OCI-LY7 (cell line): ENCODE data around the gene TRAIP. TPM values are rescaled to one million over a fixed set of nuclear protein-coding genes. Genes with fewer than 3 reads are reported as not detected.

Experiments
- BruUV-seq: library from RNA; stranded (reverse); fragments of 400-500 nt; replicated peaks from 2 replicates; lab custom pipeline; 2021; lab: Mats Ljungman, UMichigan
- CTCF ChIA-PET: fragments of 300-600 bp; sonication (Branson Sonifier 250); formaldehyde crosslinking; loops from one replicate; lab custom pipeline; 2022; ENCODE audit warnings: antibody characterized with exemption; ENCODE audit not compliant: unreplicated experiment; lab: Charles Lee
- POLR2A ChIA-PET: fragments of 300-600 bp; sonication (Branson Sonifier 250); formaldehyde crosslinking; loops from one replicate; lab custom pipeline; 2022; ENCODE audit warnings: antibody characterized with exemption; lab: Charles Lee
- DNase-seq: peaks from one replicate; pipeline ENCODE4 v3.0.0-alpha.2; 2015; ENCODE audit warnings: low spot score
- H2AFZ ChIP-seq: fragments of 200-600 bp; sonication (generic), shearing (Covaris generic); 2 replicates; pipeline ENCODE4 v1.6.1; 2014; ENCODE audit warnings: mild to moderate bottlenecking, antibody characterized with exemption, low read length, moderate library complexity
- H3K27ac ChIP-seq: fragments of 200-600 bp; sonication (generic); 2 replicates; pipeline ENCODE4 v1.5.1; 2014; ENCODE audit warnings: mixed run types, low read depth, mild to moderate bottlenecking, moderate library complexity, low read length, inconsistent platforms; ENCODE audit not compliant: poor library complexity, severe bottlenecking
- H3K36me3 ChIP-seq: fragments of 200-600 bp; sonication (generic); 2 replicates; pipeline ENCODE4 v1.6.1; 2014; ENCODE audit warnings: mild to moderate bottlenecking, antibody characterized with exemption, low read length, moderate library complexity, mixed read lengths; ENCODE audit not compliant: insufficient read depth
- H3K4me1 ChIP-seq: fragments of 200-600 bp; sonication (generic); 2 replicates; pipeline ENCODE4 v1.5.1; 2014; ENCODE audit warnings: mild to moderate bottlenecking, low read length; ENCODE audit not compliant: insufficient read depth, poor library complexity, severe bottlenecking
- H3K4me2 ChIP-seq: fragments of 200-600 bp; sonication (generic); 2 replicates; pipeline ENCODE4 v1.6.1; 2014; ENCODE audit warnings: mild to moderate bottlenecking, low read length
- H3K4me3 ChIP-seq: fragments of 200-600 bp; sonication (generic); 2 replicates; pipeline ENCODE4 v1.5.1; 2014; ENCODE audit warnings: mild to moderate bottlenecking, low read depth, low read length; ENCODE audit not compliant: poor library complexity, severe bottlenecking
- H3K79me2 ChIP-seq: fragments of 200-600 bp; sonication (generic); 2 replicates; pipeline ENCODE4 v1.6.1; 2016; ENCODE audit warnings: low read depth, mild to moderate bottlenecking, low read length, moderate library complexity, mixed read lengths; ENCODE audit not compliant: insufficient read depth
- H3K9me2 ChIP-seq: fragments of 200-600 bp; sonication (generic); 2 replicates; pipeline ENCODE4 v1.6.1; 2016; ENCODE audit warnings: mild to moderate bottlenecking, low read length, mixed read lengths; ENCODE audit not compliant: insufficient read depth
- H3K9me3 ChIP-seq: fragments of 200-600 bp; sonication (generic); 2 replicates; pipeline ENCODE4 v1.6.1; 2014; ENCODE audit warnings: mild to moderate bottlenecking, mixed run types, low read length, mixed read lengths
- H4K20me1 ChIP-seq: fragments of 200-600 bp; sonication (generic); 2 replicates; pipeline ENCODE4 v1.6.1; 2014; ENCODE audit warnings: mild to moderate bottlenecking, antibody characterized with exemption, low read length, moderate library complexity, mixed read lengths; ENCODE audit not compliant: insufficient read depth
- EZH2phosphoT487 ChIP-seq: fragments of 200-600 bp; sonication (generic); IDR thresholded peaks from 2 replicates; pipeline ENCODE4 v1.6.1; 2018; ENCODE audit warnings: low read depth, borderline replicate concordance, mild to moderate bottlenecking, mixed run types, antibody characterized with exemption, low read length, moderate library complexity, mixed read lengths
- intact Hi-C: fragments of 100-400 bp; cut with micrococcal nuclease; formaldehyde crosslinking; loops from one replicate; pipeline ENCODE4 v1.10.0; 2022; ENCODE audit not compliant: unreplicated experiment
- total RNA-seq, 2 experiments: library from RNA; depleted of rRNA in 1 of 2; stranded (reverse); fragments of >200 nt in 1 of 2; shearing (Covaris generic) in 1 of 2; gene quantifications; 2 replicates each; pipeline ENCODE4 v1.2.3, GENCODE V29; 2014 to 2022
- TF ChIP-seq, protein P1 (sequence below): fragments of 200-600 bp; sonication (generic); conservative IDR thresholded peaks from 2 replicates; pipeline ENCODE4 v1.5.1; 2014; ENCODE audit warnings: mild to moderate bottlenecking, antibody characterized with exemption, low read length, moderate library complexity, mixed read lengths

The TRAIP gene
- total RNA-seq, 2 experiments from 2014 or later: 38.6 to 41.8 TPM

DNA sequence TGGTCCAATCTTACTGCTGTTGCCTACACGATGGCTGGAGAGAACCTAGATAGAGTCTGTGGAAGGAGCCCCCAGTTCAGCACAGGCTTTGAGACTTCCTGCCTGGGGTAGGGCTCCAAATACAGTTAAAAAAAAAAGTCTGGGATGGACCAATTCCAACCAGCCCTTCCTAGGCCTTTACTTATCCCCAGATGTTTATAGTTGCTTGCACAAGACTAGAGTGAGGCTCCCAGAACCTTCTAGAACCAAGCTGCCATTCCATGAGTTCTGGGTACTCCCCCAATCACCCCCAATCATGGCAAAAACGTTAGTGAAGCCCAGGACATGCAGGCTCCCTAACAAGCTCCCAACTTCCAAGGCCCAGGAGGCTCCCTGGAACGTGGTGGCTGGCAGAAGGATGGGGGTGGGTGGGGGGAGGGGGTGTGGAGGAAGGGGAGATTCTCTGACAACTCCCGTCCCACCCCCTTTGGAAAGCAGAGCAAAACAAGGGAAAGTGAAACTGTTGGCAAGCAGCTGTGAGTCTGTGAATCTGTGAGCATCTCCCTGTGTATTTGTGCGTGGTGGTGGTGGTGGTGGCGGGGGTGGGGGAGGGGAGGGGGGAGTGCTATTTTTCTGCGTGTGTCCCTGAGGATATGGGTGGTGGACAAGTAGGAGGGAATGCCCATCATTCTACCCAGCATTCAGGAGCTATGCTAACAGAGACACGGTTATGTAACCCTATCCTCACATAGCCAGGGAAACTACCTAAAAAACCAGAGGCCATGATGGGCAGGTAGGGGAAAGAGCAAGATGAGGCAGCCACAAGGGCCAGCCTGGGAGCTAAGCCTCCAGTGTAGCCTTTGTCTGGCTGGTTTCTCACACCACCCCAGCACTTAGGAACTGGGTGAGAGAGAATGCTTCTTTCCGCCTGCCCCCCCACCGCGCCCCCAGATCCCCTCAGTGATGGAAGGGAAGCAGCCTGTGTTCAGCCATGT is 45.3 kb upstream of the TRAIP start:
- ChIA-PET POLR2A (interaction anchor here (0.5 to 1.4 kb wide), 3 partner anchors 46 to 96 kb away, joined by 3 to 7 read pairs (median 4); no protein-coding TSS in a partner anchor), CTCF (interaction anchor here (0.9 to 1.7 kb wide), 2 partner anchors 8 to 15 kb away, joined by 3 to 5 read pairs; no protein-coding TSS in a partner anchor)
- no peak for TF ChIP-seq EZH2phosphoT487
- TF ChIP-seq, protein P1, sequence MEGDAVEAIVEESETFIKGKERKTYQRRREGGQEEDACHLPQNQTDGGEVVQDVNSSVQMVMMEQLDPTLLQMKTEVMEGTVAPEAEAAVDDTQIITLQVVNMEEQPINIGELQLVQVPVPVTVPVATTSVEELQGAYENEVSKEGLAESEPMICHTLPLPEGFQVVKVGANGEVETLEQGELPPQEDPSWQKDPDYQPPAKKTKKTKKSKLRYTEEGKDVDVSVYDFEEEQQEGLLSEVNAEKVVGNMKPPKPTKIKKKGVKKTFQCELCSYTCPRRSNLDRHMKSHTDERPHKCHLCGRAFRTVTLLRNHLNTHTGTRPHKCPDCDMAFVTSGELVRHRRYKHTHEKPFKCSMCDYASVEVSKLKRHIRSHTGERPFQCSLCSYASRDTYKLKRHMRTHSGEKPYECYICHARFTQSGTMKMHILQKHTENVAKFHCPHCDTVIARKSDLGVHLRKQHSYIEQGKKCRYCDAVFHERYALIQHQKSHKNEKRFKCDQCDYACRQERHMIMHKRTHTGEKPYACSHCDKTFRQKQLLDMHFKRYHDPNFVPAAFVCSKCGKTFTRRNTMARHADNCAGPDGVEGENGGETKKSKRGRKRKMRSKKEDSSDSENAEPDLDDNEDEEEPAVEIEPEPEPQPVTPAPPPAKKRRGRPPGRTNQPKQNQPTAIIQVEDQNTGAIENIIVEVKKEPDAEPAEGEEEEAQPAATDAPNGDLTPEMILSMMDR: no peak
- no peaks in the 10 kb centered on the region for H4K20me1 ChIP-seq
- H2AFZ ChIP-seq: no peak overlapping the region
- H3K9me3 ChIP-seq: no peaks in the 10 kb centered on the region
- no peak overlapping the region for H3K4me3 ChIP-seq
- no peaks in the 10 kb centered on the region for H3K36me3 ChIP-seq
- BruUV-seq: no TSS peak
- no peaks in the 10 kb centered on the region for H3K9me2 ChIP-seq
- no peak overlapping the region for H3K27ac ChIP-seq
- no peak overlapping the region for H3K4me2 ChIP-seq
- peaks cover 27% of the 10 kb centered on the region for H3K4me1 ChIP-seq
- no peak for DNase-seq
- no peaks in the 10 kb centered on the region for H3K79me2 ChIP-seq
- intact Hi-C loops: loop anchor here (5.0 kb wide), 1 partner anchor 44 kb away; the partner anchor contains the start of gene TRAIP

DNA sequence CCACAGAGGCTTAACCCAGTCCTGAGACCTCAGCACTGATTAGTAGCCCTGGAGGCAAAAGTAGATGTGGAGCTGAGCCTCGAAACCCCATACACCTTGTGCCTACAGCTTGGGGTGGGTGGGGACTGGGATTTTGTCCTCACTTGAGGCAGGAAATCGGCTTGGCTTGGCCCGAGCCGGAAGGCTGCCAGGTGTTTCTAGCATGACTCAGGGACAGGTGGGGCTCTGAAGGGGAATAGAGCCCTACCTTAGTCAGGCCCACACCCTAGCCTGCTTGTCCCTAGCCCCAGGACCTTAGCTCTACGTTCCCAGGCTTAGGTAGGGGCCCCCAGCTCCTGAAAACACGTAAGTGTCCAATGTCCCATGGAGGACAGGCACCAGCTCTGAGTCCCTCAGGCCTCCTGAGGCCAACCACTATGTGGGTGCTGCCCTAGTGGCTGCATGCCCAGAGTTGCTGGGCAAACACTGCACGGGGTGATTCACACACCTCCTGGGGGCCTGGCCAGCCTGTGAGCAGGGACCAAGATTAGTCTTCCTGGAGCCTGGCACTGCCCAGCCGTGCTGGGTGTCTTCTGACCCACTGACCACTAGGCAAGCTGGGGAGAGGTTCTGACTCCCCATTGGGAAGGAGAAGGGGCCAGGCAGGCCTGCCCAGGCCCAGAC is 44.3 kb upstream of the TRAIP start:
- no TSS peak for BruUV-seq
- Histone ChIP-seq H2AFZ (no peak overlapping the region), H3K4me3 (no peak overlapping the region), H3K27ac (no peak overlapping the region), H3K79me2 (no peaks in the 10 kb centered on the region), H3K9me3 (no peaks in the 10 kb centered on the region), H3K36me3 (no peaks in the 10 kb centered on the region), H3K9me2 (no peaks in the 10 kb centered on the region), H3K4me2 (peak overlapping the region; percentile 40), H4K20me1 (no peaks in the 10 kb centered on the region), H3K4me1 (peaks cover 18% of the 10 kb centered on the region)
- DNase-seq: peak; percentile 65
- no peak for TF ChIP-seq EZH2phosphoT487
- TF ChIP-seq, protein P1: no peak
- POLR2A ChIA-PET: interaction anchor here (0.6 to 1.0 kb wide), 2 partner anchors 30 to 170 kb away, joined by 4 to 5 read pairs; no protein-coding TSS in a partner anchor
- intact Hi-C loops: loop anchor here (5.0 kb wide), 1 partner anchor 43 kb away; the partner anchor contains the start of gene TRAIP
- CTCF ChIA-PET: interaction anchor here (0.6 to 1.7 kb wide), 3 partner anchors 9 to 91 kb away, joined by 3 to 7 read pairs (median 5); no protein-coding TSS in a partner anchor
